A549 (cell line): ENCODE measurements around the gene EGFL7. TPM values are rescaled to one million over a fixed set of nuclear protein-coding genes. Genes with fewer than 3 reads are reported as not detected.

Experiments
- ATAC-seq, 2 experiments: fragments of 200-7000 bp in 1 of 2; fragments of >200 bp in 1 of 2; cut with Nextera tagmentation in 1 of 2; cut with Tn5 transposase in 1 of 2; 3 replicates each; pipeline versions ENCODE4 v1.8.0 to v1.9.1; 2018 to 2020; ENCODE audit warnings: mild to moderate bottlenecking in 1 of 2, moderate library complexity in 1 of 2
- CTCF ChIA-PET: fragments of 300-600 bp; sonication (Branson Sonifier 250); formaldehyde crosslinking; extraction: SDS; loops from one replicate; lab custom pipeline; 2021; ENCODE audit warnings: antibody characterized with exemption, inconsistent platforms; lab: Yijun Ruan, JAX
- POLR2A ChIA-PET: fragments of 350-600 bp; formaldehyde crosslinking; extraction: SDS; loops from one replicate; lab custom pipeline; 2021; ENCODE audit warnings: antibody characterized with exemption, inconsistent platforms; lab: Yijun Ruan, JAX
- DNase-seq, 2 experiments: peaks; one replicate each; pipeline versions ENCODE4 v3.0.0 to v3.0.0-alpha.2; 2011 to 2016; ENCODE audit warnings: low read depth in 1 of 2, low spot score in 1 of 2
- FAIRE-seq: peaks from 2 replicates; lab custom pipeline; 2011; peaks lifted over from hg19 to GRCh38; lab: Jason Lieb, UNC
- H3K27ac ChIP-seq, 2 experiments: fragments of >200 bp; sonication (Bioruptor Twin); formaldehyde crosslinking; 3 replicates each; pipeline ENCODE4 v1.5.1; 2016 to 2017
- H3K4me1 ChIP-seq: fragments of >200 bp; sonication (Bioruptor Twin); formaldehyde crosslinking; 3 replicates; pipeline ENCODE4 v1.6.1; 2016
- H3K4me2 ChIP-seq: fragments of >200 bp; sonication (Bioruptor Twin); formaldehyde crosslinking; 3 replicates; pipeline ENCODE4 v1.6.1; 2016
- H3K4me3 ChIP-seq: fragments of >200 bp; sonication (Bioruptor Twin); formaldehyde crosslinking; 3 replicates; pipeline ENCODE4 v1.5.1; 2016
- H3K9me3 ChIP-seq: fragments of >200 bp; sonication (Bioruptor Twin); formaldehyde crosslinking; 3 replicates; pipeline ENCODE4 v1.6.1; 2016
- ATOH8 ChIP-seq: fragments of 250-450 bp; sonication (Bioruptor Pico); IDR thresholded peaks from 2 replicates; pipeline ENCODE4 v1.5.0; 2020; ENCODE audit warnings: low read depth, mild to moderate bottlenecking, moderate library complexity
- CBX2 ChIP-seq: fragments of 200-600 bp; sonication (generic); IDR thresholded peaks from 2 replicates; pipeline ENCODE4 v1.6.1; 2016; ENCODE audit warnings: low read depth, mild to moderate bottlenecking, borderline replicate concordance
- CHD2 ChIP-seq: fragments of 150-350 bp; IDR thresholded peaks from 2 replicates; pipeline ENCODE4 v1.6.1; 2014; ENCODE audit warnings: low read length; ENCODE audit not compliant: partially characterized antibody
- CTCF ChIP-seq: fragments of >200 bp; sonication (Bioruptor Twin); formaldehyde crosslinking; IDR thresholded peaks from 3 replicates; pipeline ENCODE4 v1.5.1; 2016
- EHF ChIP-seq: fragments of 250-450 bp; sonication (Bioruptor Pico); IDR thresholded peaks from 2 replicates; pipeline ENCODE4 v1.5.0; 2020; ENCODE audit warnings: mild to moderate bottlenecking
- EP300 ChIP-seq, 2 experiments: fragments of >200 bp; sonication (Bioruptor Twin); formaldehyde crosslinking; IDR thresholded peaks; 2 replicates in 1 of 2; 3 replicates in 1 of 2; pipeline ENCODE4 v1.6.1; 2016 to 2017
- FOXS1 ChIP-seq: fragments of 250-450 bp; sonication (Bioruptor Pico); IDR thresholded peaks from 2 replicates; pipeline ENCODE4 v1.5.0; 2020; ENCODE audit warnings: mild to moderate bottlenecking, moderate library complexity
- HES2 ChIP-seq: fragments of >200 bp; sonication (Bioruptor Twin); formaldehyde crosslinking; IDR thresholded peaks from 2 replicates; pipeline ENCODE4 v1.6.1; 2016
- HEYL ChIP-seq: fragments of 250-450 bp; sonication (Bioruptor Pico); IDR thresholded peaks from 2 replicates; pipeline ENCODE4 v1.8.0; 2021; ENCODE audit warnings: mild to moderate bottlenecking, moderate library complexity
- HOXB13 ChIP-seq: fragments of 250-450 bp; sonication (Bioruptor Pico); IDR thresholded peaks from 2 replicates; pipeline ENCODE4 v1.5.0; 2020; ENCODE audit warnings: low read depth, mild to moderate bottlenecking, moderate library complexity
- MAZ ChIP-seq: fragments of 150-350 bp; IDR thresholded peaks from 2 replicates; pipeline ENCODE4 v1.6.1; 2014; ENCODE audit warnings: antibody characterized with exemption, low read depth, low read length, borderline replicate concordance
- NFE2L2 ChIP-seq: fragments of 150-350 bp; conservative IDR thresholded peaks from 2 replicates; pipeline ENCODE4 v1.6.1; 2014; ENCODE audit warnings: low read length
- PBX3 ChIP-seq: IDR thresholded peaks from 2 replicates; pipeline ENCODE4 v1.6.1; 2012
- PHF8 ChIP-seq: fragments of 200-600 bp; sonication (generic); IDR thresholded peaks from 2 replicates; pipeline ENCODE4 v1.6.1; 2016; ENCODE audit warnings: low read depth, mild to moderate bottlenecking, antibody characterized with exemption, moderate library complexity, borderline replicate concordance
- RAD21 ChIP-seq, 2 experiments: fragments of >200 bp in 1 of 2; sonication (Bioruptor Twin) in 1 of 2; formaldehyde crosslinking in 1 of 2; IDR thresholded peaks in 1 of 2; conservative IDR thresholded peaks in 1 of 2; 2 replicates in 1 of 2; 3 replicates in 1 of 2; pipeline ENCODE4 v1.6.1; 2012 to 2018; ENCODE audit warnings: inconsistent platforms in 1 of 2
- RCOR1 ChIP-seq: fragments of 150-350 bp; IDR thresholded peaks from 2 replicates; pipeline ENCODE4 v1.6.1; 2014; ENCODE audit warnings: antibody characterized with exemption, low read length, low read depth
- RFX5 ChIP-seq: fragments of 450-650 bp; IDR thresholded peaks from 2 replicates; pipeline ENCODE4 v1.7.1; 2014; ENCODE audit warnings: antibody characterized with exemption, mild to moderate bottlenecking, moderate library complexity
- SREBF2 ChIP-seq: fragments of 450-650 bp; IDR thresholded peaks from 2 replicates; pipeline ENCODE4 v1.6.1; 2014; ENCODE audit warnings: mild to moderate bottlenecking, moderate library complexity
- ZFP36 ChIP-seq: fragments of 450-650 bp; IDR thresholded peaks from 2 replicates; pipeline ENCODE4 v1.6.1; 2014; ENCODE audit warnings: borderline replicate concordance; ENCODE audit not compliant: partially characterized antibody
- WGBS: methylation state at CpG from one replicate; pipeline ENCODE4 v1.1.6; 2017; ENCODE audit errors: missing lambda C conversion rate; 5-methylcytosine and 5-hydroxymethylcytosine counted together
- polyA plus RNA-seq, 4 experiments: library from polyadenylated mRNA; depleted of rRNA in 3 of 4; stranded (reverse); fragments of >200 nt; fragmentation: RNase III in 1 of 4; extraction: RNeasy Plus Mini Kit Qiagen cat#74134 plus additional on column Dnase treatment in 1 of 4; gene quantifications; 2 replicates in 3 of 4; 3 replicates in 1 of 4; pipeline ENCODE4 v1.2.3, GENCODE V29; 2011 to 2017
- TF ChIP-seq, protein P1 (sequence below): fragments of 250-450 bp; sonication (Bioruptor Pico); IDR thresholded peaks from 2 replicates; pipeline ENCODE4 v1.5.0; 2021; ENCODE audit warnings: mild to moderate bottlenecking, moderate library complexity, borderline replicate concordance
- TF ChIP-seq, protein P2 (sequence below): IDR thresholded peaks from 2 replicates; pipeline ENCODE4 v1.6.1; 2012; ENCODE audit warnings: low read depth, borderline replicate concordance

EGFL7 gene
- polyA plus RNA-seq, 2 of the 4 experiments (the other 2 are of a cell fraction), result 19.9 to 34.4 TPM

DNA sequence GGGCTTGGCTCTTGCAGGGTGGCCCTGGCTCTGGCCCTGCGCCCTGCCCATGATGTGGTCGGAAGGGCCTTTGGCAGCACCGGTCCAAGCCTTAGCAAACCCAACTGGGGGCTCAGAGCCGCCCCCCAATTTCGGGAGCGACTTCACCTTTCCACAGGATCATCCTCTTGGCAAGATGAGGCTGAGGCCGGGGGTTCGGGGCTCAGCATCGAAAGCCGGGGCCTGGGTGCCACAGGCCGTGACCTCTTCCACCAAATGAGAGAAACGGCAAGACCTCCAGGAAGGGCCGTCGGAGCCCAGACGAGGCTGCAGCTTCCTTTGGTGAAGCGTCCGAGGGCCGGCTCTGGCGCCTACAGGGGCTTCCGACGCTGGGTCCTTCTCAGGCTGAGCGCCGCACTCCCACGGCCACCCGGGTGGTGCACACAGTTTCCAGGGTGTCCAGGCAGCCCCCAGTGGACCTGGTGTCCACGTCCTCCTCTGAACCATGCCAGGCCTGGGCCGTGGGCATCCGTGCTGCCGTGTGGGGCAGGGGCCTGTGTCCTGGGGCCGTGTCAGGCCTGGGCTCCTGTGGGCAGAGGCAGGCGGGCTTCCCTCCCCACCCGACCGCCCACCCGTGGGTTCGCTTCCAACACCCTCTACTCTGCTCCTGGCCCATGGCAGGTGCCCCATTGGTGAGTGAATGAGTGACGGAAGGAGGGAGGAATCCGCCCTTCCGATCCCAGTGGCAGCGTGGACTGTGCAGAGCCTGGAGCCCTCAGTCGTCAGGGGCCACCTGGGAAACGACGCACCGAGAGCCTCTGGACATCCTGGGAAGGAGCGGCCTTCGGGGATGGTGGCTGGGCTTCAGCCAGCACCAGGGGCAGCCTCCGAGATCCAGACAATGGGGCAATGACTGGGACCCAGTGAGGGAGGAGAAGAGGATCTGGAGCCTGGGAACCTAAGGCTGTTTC lies 29.7 kb downstream of the EGFL7 start:
- peak overlapping the region; percentile 86 for H3K4me2 ChIP-seq
- H3K9me3 ChIP-seq, result no peaks in the 10 kb centered on the region
- TF ChIP-seq NFE2L2, result no peak
- no peak for TF ChIP-seq EP300 (IDR thresholded peaks at IDR 0.05)
- no peak for TF ChIP-seq CTCF
- TF ChIP-seq PHF8, result no peak
- no peak for TF ChIP-seq CBX2
- TF ChIP-seq PBX3, result no peak
- TF ChIP-seq MAZ, result no peak
- no peak for TF ChIP-seq ZFP36
- no peak for TF ChIP-seq HOXB13 (CRISPR knock-in tag)
- TF ChIP-seq HEYL (CRISPR knock-in tag), result no peak
- no peak for TF ChIP-seq CHD2
- no peak for TF ChIP-seq RAD21 (conservative IDR thresholded peaks at IDR 0.05 in 1 of 2, IDR thresholded peaks at IDR 0.05 in 1 of 2)
- no peak for TF ChIP-seq EHF (CRISPR knock-in tag)
- no peak for TF ChIP-seq HES2
- TF ChIP-seq, protein P1, sequence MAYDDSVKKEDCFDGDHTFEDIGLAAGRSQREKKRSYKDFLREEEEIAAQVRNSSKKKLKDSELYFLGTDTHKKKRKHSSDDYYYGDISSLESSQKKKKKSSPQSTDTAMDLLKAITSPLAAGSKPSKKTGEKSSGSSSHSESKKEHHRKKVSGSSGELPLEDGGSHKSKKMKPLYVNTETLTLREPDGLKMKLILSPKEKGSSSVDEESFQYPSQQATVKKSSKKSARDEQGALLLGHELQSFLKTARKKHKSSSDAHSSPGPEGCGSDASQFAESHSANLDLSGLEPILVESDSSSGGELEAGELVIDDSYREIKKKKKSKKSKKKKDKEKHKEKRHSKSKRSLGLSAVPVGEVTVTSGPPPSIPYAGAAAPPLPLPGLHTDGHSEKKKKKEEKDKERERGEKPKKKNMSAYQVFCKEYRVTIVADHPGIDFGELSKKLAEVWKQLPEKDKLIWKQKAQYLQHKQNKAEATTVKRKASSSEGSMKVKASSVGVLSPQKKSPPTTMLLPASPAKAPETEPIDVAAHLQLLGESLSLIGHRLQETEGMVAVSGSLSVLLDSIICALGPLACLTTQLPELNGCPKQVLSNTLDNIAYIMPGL, result no peak
- DNase-seq (no peak), ATAC-seq (no peak), FAIRE-seq (no peak)
- POLR2A ChIA-PET, result interaction anchor here (1.5 kb wide), 1 partner anchor 35 kb away, joined by 10 read pairs; no protein-coding TSS in a partner anchor
- H3K27ac ChIP-seq, result peak overlapping the region; percentile 73 to 87
- WGBS, result 93% methylated on average over 36 of the region's 46 CpGs
- H3K4me3 ChIP-seq, result no peak overlapping the region
- peaks cover 73% of the 10 kb centered on the region for H3K4me1 ChIP-seq
- CTCF ChIA-PET, result interaction anchor here (1.2 to 13.4 kb wide), 9 partner anchors 11 to 207 kb away, joined by 3 to 186 read pairs (median 24); no protein-coding TSS in a partner anchor

DNA sequence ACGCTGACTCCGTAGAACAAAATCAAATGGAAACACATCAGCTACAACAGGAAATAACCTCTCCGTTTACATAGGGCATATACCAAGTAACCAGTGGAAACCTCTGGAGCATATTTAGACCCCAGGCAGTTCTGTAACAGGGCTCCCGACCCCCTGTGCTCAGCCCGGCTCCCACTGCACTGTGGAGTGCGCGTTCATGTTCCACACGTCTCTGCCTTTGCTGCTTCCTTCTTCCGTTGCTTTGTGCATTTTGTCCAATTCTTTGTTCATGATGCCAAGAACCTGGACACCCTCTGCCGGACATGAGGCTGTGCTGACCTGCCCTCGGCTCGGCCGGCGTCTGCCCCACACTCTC lies 30.4 kb downstream of the EGFL7 start:
- H3K4me2 ChIP-seq, result peak overlapping the region; percentile 86
- FAIRE-seq, result no peak
- 49% methylated on average over 14 of the region's 14 CpGs for WGBS

More for the DNA sequence above, 30.4 kb downstream of the EGFL7 start:
- ATAC-seq (no peak), DNase-seq (no peak)
- Histone ChIP-seq H3K4me3 (no peak overlapping the region), H3K27ac (peak overlapping the region; percentile 73 to 87), H3K9me3 (no peaks in the 10 kb centered on the region), H3K4me1 (peaks cover 74% of the 10 kb centered on the region)
- CTCF ChIA-PET, result interaction anchor here (0.7 to 8.5 kb wide), 12 partner anchors 8 to 207 kb away, joined by 3 to 113 read pairs (median 14); no protein-coding TSS in a partner anchor
- TF ChIP-seq RFX5 (no peak), ATOH8 (CRISPR knock-in tag) (no peak), EHF (CRISPR knock-in tag) (no peak), SREBF2 (no peak), CBX2 (no peak), HES2 (no peak), RCOR1 (no peak), FOXS1 (CRISPR knock-in tag) (no peak)
- TF ChIP-seq, protein P2, sequence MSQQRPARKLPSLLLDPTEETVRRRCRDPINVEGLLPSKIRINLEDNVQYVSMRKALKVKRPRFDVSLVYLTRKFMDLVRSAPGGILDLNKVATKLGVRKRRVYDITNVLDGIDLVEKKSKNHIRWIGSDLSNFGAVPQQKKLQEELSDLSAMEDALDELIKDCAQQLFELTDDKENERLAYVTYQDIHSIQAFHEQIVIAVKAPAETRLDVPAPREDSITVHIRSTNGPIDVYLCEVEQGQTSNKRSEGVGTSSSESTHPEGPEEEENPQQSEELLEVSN, result no peak
- POLR2A ChIA-PET, result interaction anchor here (0.8 to 1.5 kb wide), 3 partner anchors 22 to 210 kb away, joined by 3 to 10 read pairs (median 6); no protein-coding TSS in a partner anchor
